ENCODE results near the gene DNAI4. TPM values are rescaled to one million over a fixed set of nuclear protein-coding genes. Genes with fewer than 3 reads are reported as not detected.
"Not testable (repeated sequence)": the region's sequence is repeated elsewhere in the genome, so short reads cannot be mapped to it uniquely, and the experiment has no call there.

The DNAI4 gene
- total RNA-seq, 1 donor from 2014 or later = 14.3 TPM

- peak; percentile 92 for ATAC-seq
- peak; percentile 98 for DNase-seq (ENCODE audit: missing footprints)
- intact Hi-C loops (cut with DNase I) = loop anchor here (5.0 to 10.0 kb wide), 4 partner anchors 122 to 505 kb away; partner anchors contain the start of genes SERBP1 and SLC35D1
These were observed 5.6 kb upstream of the DNAI4 start for GRCh38 chr1:66929999-66930822.

GRCh38 chr1:66929691-66929998, 5.0 kb upstream of the DNAI4 start:
- intact Hi-C loops (cut with DNase I) = loop anchor here (5.0 to 10.0 kb wide), 4 partner anchors 123 to 505 kb away; partner anchors contain the start of genes SERBP1 and SLC35D1
- ATAC-seq = no peak

GRCh38 chr1:66929146-66929688, 4.6 kb upstream of the DNAI4 start:
- no peak for DNase-seq (ENCODE audit: missing footprints)
- intact Hi-C loops (cut with DNase I) = loop anchor here (5.0 to 10.0 kb wide), 4 partner anchors 123 to 506 kb away; partner anchors contain the start of genes SERBP1 and SLC35D1
- no peak for ATAC-seq

More at GRCh38 chr1:66929691-66929998, 5.0 kb upstream of the DNAI4 start:
- no peak for DNase-seq (ENCODE audit: missing footprints)

GRCh38 chr1:66927528-66927927, 2.9 kb upstream of the DNAI4 start:
- intact Hi-C loops (cut with DNase I) = loop anchor here (5.0 to 10.0 kb wide), 4 partner anchors 125 to 507 kb away; partner anchors contain the start of genes SERBP1 and SLC35D1
- no peak for DNase-seq (ENCODE audit: missing footprints)
- ATAC-seq = no peak

GRCh38 chr1:66925944-66926343, 1.3 kb upstream of the DNAI4 start:
- DNase-seq (ENCODE audit: missing footprints) (no peak), ATAC-seq (no peak)
- intact Hi-C loops (cut with DNase I) = loop anchor here (5.0 to 10.0 kb wide), 4 partner anchors 126 to 509 kb away; partner anchors contain the start of genes SERBP1 and SLC35D1

GRCh38 chr1:66925558-66925910, 878 bp upstream of the DNAI4 start:
- DNase-seq (ENCODE audit: missing footprints) (no peak), ATAC-seq (no peak)
- intact Hi-C loops (cut with DNase I) = loop anchor here (5.0 to 10.0 kb wide), 4 partner anchors 127 to 509 kb away; partner anchors contain the start of genes SERBP1 and SLC35D1

GRCh38 chr1:66920543-66920942, 4.1 kb downstream of the DNAI4 start:
- no peak for DNase-seq (ENCODE audit: missing footprints)

GRCh38 chr1:66919828-66920227, 4.8 kb downstream of the DNAI4 start:
- DNase-seq (ENCODE audit: missing footprints) (no peak), ATAC-seq (no peak)
- intact Hi-C loops (cut with DNase I) = loop anchor here (10.0 kb wide), 2 partner anchors 375 to 515 kb away; partner anchors contain the start of gene SERBP1

More at GRCh38 chr1:66920543-66920942, 4.1 kb downstream of the DNAI4 start:
- ATAC-seq = no peak
- intact Hi-C loops (cut with DNase I) = loop anchor here (10.0 kb wide), 2 partner anchors 376 to 514 kb away; partner anchors contain the start of gene SERBP1

- DNase-seq (ENCODE audit: missing footprints) (no peak), ATAC-seq (no peak)
- intact Hi-C loops (cut with DNase I) = no loop called here
These were observed 5.6 kb downstream of the DNAI4 start for GRCh38 chr1:66919063-66919462.

- DNase-seq (ENCODE audit: missing footprints) (no peak), ATAC-seq (no peak)
- intact Hi-C loops (cut with DNase I) = no loop called here
These were observed 7.2 kb downstream of the DNAI4 start for GRCh38 chr1:66917476-66917875.

GRCh38 chr1:66916320-66916719, 8.3 kb downstream of the DNAI4 start:
- no peak for ATAC-seq
- intact Hi-C loops (cut with DNase I) = no loop called here
- DNase-seq (ENCODE audit: missing footprints) = no peak

GRCh38 chr1:66915203-66915602, 9.5 kb downstream of the DNAI4 start:
- DNase-seq (ENCODE audit: missing footprints); intact Hi-C loops (cut with DNase I); ATAC-seq: not testable (repeated sequence)

GRCh38 chr1:66893712-66894111, 30.9 kb downstream of the DNAI4 start:
- DNase-seq (ENCODE audit: missing footprints) (no peak), ATAC-seq (no peak)
- intact Hi-C loops (cut with DNase I) = no loop called here

GRCh38 chr1:66890621-66891020, 34.0 kb downstream of the DNAI4 start:
- intact Hi-C loops (cut with DNase I) = no loop called here
- no peak for DNase-seq (ENCODE audit: missing footprints)
- no peak for ATAC-seq

- ATAC-seq (no peak), DNase-seq (ENCODE audit: missing footprints) (no peak)
- intact Hi-C loops (cut with DNase I) = no loop called here
These were observed 35.6 kb downstream of the DNAI4 start for GRCh38 chr1:66889030-66889429.

- intact Hi-C loops (cut with DNase I) = no loop called here
- no peak for ATAC-seq
These were observed 48.0 kb downstream of the DNAI4 start for GRCh38 chr1:66876664-66877063.

GRCh38 chr1:66873111-66873510, 51.5 kb downstream of the DNAI4 start:
- ATAC-seq (no peak), DNase-seq (ENCODE audit: missing footprints) (no peak)
- intact Hi-C loops (cut with DNase I) = no loop called here

More at GRCh38 chr1:66876664-66877063, 48.0 kb downstream of the DNAI4 start:
- DNase-seq (ENCODE audit: missing footprints) = no peak

- DNase-seq (ENCODE audit: missing footprints); ATAC-seq; intact Hi-C loops (cut with DNase I): not testable (repeated sequence)
These were observed 52.6 kb downstream of the DNAI4 start for GRCh38 chr1:66872024-66872423.

GRCh38 chr1:66867501-66867900, 57.2 kb downstream of the DNAI4 start:
- DNase-seq (ENCODE audit: missing footprints) = no peak
- ATAC-seq = no peak
- intact Hi-C loops (cut with DNase I) = no loop called here

- ATAC-seq (no peak), DNase-seq (ENCODE audit: missing footprints) (no peak)
- intact Hi-C loops (cut with DNase I) = no loop called here
These were observed 64.1 kb downstream of the DNAI4 start for GRCh38 chr1:66860529-66860928.

All from Right ventricle myocardium inferior (tissue), 1 donor.